Cardiac muscle cell (in vitro differentiated cells and primary cell): ENCODE measurements around the gene ASPG. TPM values are rescaled to one million over a fixed set of nuclear protein-coding genes. Genes with fewer than 3 reads are reported as not detected.

Experiments used
- DNase-seq, 2 donors: peaks; one replicate each; pipeline versions ENCODE4 v3.0.0 to v3.0.0-alpha.2; 2010 to 2017; ENCODE audit warnings: low read depth in 1 of 2, low spot score in 1 of 2
- H3K27ac ChIP-seq: fragments of 200-600 bp; sonication (generic); 2 replicates; pipeline ENCODE4 v1.5.1; 2016
- H3K27me3 ChIP-seq: fragments of 200-600 bp; sonication (generic); 2 replicates; pipeline ENCODE4 v1.6.0; 2016; ENCODE audit warnings: control low read depth
- H3K36me3 ChIP-seq: fragments of 200-600 bp; sonication (generic); 2 replicates; pipeline ENCODE4 v1.5.1; 2016; ENCODE audit warnings: control low read depth
- H3K4me1 ChIP-seq: fragments of 200-600 bp; sonication (generic); 2 replicates; pipeline ENCODE4 v1.8.1; 2017; ENCODE audit warnings: low read depth, mild to moderate bottlenecking, mixed run types
- H3K4me3 ChIP-seq: fragments of 200-600 bp; sonication (generic); 2 replicates; pipeline ENCODE4 v1.5.1; 2016; ENCODE audit warnings: mild to moderate bottlenecking
- H3K9me3 ChIP-seq: fragments of 200-600 bp; sonication (generic); 2 replicates; pipeline ENCODE4 v1.5.1; 2017; ENCODE audit warnings: low read depth, mild to moderate bottlenecking, control low read depth
- polyA plus RNA-seq: library from polyadenylated mRNA; unstranded; fragments of >200 nt; fragmentation: Nextera tagmentation; extraction: Ambion mirVana; gene quantifications from 2 replicates; pipeline ENCODE4 v1.2.1, GENCODE V29; 2016
- total RNA-seq: library from RNA; depleted of rRNA; stranded (reverse); fragments of >200 nt; gene quantifications from 2 replicates; pipeline ENCODE4 v1.2.3, GENCODE V29; 2016
- TF ChIP-seq, protein P1 (sequence below): IDR thresholded peaks from 2 replicates; pipeline ENCODE4 v1.5.1; 2012; ENCODE audit warnings: low read depth, mild to moderate bottlenecking, low read length

The ASPG gene
- total and polyA plus RNA-seq, 2 experiments from 2014 or later, result 3.4 to 7.3 TPM

DNA sequence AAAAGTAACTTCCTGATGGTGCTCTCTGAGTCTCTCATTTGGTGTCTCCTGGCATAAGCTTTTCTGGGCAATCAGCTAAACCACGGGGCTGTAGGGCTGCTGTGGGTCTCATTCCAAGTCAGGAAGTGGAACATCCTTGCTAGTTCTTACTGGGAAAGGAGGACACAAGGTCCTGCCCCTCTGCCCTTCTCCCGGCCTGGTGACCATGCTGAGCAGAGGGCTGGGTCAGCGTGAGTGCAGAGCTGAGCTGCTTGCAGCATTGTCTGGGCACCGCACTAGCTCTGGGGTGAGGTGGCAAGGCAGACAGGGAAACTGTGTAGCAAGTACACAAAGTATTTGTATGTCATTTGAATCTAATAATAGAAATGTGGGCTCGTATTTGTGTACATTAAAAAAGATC lies 45.0 kb upstream of the ASPG start:
- Histone ChIP-seq H3K4me3 (no peak overlapping the region), H3K4me1 (no peaks in the 10 kb centered on the region), H3K9me3 (no peaks in the 10 kb centered on the region), H3K36me3 (no peaks in the 10 kb centered on the region), H3K27ac (no peak overlapping the region), H3K27me3 (no peaks in the 10 kb centered on the region)
- no peak for DNase-seq
- TF ChIP-seq, protein P1, sequence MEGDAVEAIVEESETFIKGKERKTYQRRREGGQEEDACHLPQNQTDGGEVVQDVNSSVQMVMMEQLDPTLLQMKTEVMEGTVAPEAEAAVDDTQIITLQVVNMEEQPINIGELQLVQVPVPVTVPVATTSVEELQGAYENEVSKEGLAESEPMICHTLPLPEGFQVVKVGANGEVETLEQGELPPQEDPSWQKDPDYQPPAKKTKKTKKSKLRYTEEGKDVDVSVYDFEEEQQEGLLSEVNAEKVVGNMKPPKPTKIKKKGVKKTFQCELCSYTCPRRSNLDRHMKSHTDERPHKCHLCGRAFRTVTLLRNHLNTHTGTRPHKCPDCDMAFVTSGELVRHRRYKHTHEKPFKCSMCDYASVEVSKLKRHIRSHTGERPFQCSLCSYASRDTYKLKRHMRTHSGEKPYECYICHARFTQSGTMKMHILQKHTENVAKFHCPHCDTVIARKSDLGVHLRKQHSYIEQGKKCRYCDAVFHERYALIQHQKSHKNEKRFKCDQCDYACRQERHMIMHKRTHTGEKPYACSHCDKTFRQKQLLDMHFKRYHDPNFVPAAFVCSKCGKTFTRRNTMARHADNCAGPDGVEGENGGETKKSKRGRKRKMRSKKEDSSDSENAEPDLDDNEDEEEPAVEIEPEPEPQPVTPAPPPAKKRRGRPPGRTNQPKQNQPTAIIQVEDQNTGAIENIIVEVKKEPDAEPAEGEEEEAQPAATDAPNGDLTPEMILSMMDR, result no peak

DNA sequence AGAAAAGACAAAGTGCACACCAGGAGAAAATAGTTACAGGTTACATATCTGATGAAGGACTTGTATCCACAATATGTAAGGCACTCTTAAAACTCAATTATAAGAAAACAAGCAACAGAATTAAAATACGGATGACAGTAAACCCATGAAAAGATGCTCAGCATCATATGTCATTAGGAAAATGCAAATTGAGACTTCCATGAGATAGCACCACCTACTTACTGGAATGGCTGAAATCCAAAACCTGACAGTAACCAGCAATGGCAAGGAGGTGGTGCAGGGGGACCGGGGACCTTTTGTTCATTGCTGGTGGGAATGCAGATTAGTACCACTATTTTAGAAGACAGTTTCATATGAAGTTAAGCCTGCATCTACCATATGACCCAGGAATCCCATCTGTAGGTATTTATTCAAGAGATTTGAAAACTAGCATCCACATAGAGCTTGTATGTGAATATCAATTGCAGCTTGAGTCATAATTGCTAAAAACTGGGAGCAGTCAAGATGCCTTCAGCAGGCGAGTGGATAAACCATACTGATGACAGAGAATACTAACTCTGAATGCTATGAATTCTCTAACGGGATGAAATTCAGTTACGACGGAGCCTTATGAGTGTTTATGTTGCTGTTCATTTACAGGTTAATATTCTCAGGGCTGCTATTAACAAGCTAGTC lies 43.9 kb upstream of the ASPG start:
- Histone ChIP-seq H3K4me3 (no peak overlapping the region), H3K27ac (no peak overlapping the region), H3K4me1 (no peaks in the 10 kb centered on the region), H3K36me3 (no peaks in the 10 kb centered on the region), H3K9me3 (no peaks in the 10 kb centered on the region), H3K27me3 (no peaks in the 10 kb centered on the region)
- TF ChIP-seq, protein P1, result no peak
- DNase-seq, result no peak

DNA sequence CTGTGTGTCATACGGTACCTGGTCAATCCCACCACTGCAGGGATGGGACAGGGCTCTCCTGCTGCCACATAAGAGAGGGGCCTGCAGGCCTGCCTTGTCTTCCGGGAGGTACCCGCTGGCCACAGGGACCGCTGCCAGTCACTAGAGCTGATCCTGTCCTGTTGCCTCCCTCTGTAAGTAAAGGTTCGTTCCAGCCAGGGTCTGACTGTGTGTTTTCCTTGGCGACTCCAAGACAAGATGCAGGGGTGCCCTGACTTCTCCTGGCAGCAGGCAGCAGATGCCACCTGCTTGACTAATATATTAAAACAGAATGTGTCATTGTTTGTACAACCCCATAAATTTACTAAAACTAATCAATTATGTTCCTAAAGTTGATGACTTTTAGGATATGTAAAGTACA lies 41.5 kb upstream of the ASPG start:
- Histone ChIP-seq H3K9me3 (no peaks in the 10 kb centered on the region), H3K4me3 (no peak overlapping the region), H3K4me1 (no peaks in the 10 kb centered on the region), H3K27me3 (no peaks in the 10 kb centered on the region), H3K36me3 (no peaks in the 10 kb centered on the region), H3K27ac (no peak overlapping the region)
- DNase-seq, result no peak
- TF ChIP-seq, protein P1, result no peak

DNA sequence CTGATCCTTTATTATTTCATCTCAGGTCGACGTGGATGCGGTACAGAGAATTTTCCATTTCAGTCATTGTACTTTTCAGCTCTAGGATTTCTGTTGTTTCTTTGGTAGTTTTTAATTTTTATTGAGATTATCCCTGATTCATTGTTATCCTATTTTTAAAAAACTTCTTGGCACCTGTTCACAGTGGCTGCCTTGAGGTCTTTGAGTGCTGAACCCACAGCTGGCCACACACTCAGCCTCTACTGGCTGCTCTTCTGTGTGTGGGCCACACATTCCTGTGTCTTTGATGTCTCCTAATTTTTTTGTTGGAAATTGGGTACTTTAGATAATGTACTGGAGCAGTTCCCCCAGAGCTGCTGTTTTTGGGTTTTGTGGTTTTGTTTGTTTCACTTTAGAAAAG lies 37.7 kb upstream of the ASPG start:
- H3K9me3 ChIP-seq, result no peaks in the 10 kb centered on the region
- H3K27ac ChIP-seq, result no peak overlapping the region
- no peak overlapping the region for H3K4me3 ChIP-seq
- no peak for DNase-seq
- H3K27me3 ChIP-seq, result no peaks in the 10 kb centered on the region
- peaks cover 4% of the 10 kb centered on the region for H3K4me1 ChIP-seq
- H3K36me3 ChIP-seq, result no peaks in the 10 kb centered on the region
- TF ChIP-seq, protein P1, result no peak

DNA sequence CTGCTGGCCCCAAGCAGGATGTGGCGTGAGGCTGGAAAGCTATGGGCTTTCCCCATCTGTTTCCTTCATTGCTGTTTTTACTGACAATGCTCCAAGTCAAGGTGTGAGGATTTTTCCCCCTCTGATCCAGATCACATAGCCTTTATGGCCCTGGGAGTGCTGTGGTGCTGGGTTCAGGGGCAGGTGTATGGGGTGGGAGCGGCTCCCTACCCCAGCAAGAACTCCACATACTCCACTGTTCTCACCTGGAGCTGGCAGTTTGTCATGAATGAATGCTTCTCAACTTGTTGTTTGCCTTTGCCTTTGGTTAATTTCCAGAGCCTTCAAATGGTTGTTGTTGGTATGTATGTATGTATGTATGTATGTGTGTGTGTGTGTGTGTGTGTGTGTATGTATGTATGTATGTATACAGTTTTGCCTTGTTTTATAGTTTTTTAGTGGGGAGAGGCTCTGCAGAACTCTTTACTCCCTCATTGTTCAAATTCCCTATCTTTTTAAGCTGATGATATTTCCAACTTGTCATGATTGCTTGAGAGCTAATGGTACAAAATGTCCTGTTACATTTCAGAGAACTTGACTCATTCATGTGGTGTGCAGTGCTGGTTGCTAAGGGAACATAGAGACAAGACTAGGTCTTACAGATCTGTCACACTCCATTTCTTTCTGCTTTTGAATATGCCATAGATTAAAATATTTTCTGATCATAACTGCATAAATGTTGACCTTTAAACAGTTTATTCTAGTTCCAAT lies 36.6 kb upstream of the ASPG start:
- DNase-seq, result peak; percentile 13 to 66
- H3K9me3 ChIP-seq, result no peaks in the 10 kb centered on the region
- peaks cover 7% of the 10 kb centered on the region for H3K4me1 ChIP-seq
- H3K4me3 ChIP-seq, result no peak overlapping the region
- H3K36me3 ChIP-seq, result no peaks in the 10 kb centered on the region
- TF ChIP-seq, protein P1, result no peak
- H3K27ac ChIP-seq, result no peak overlapping the region
- H3K27me3 ChIP-seq, result no peaks in the 10 kb centered on the region
